Upper lobe of left lung (tissue), 6 donors: ENCODE results near the gene CMTM7. TPM values are rescaled to one million over a fixed set of nuclear protein-coding genes. Genes with fewer than 3 reads are reported as not detected.

Experiments
- ATAC-seq, 2 donors: fragments of 200-7000 bp; cut with Tn5 transposase; one replicate each; pipeline ENCODE4 v1.9.1; 2022; ENCODE audit warnings: mild to moderate bottlenecking in 2 of 2, moderate library complexity in 2 of 2; ENCODE audit not compliant: low FRiP score in 2 of 2
- DNase-seq, 2 donors: peaks; one replicate each; pipeline ENCODE4 v3.0.0-alpha.2; 2019 to 2020
- H3K27ac ChIP-seq, 4 donors: fragments of 200-600 bp; sonication (generic); one replicate each; pipeline ENCODE4 v1.5.1; 2016 to 2019
- H3K27me3 ChIP-seq, 4 donors: fragments of 200-600 bp; sonication (generic); one replicate each; pipeline ENCODE4 v1.5.1; 2017 to 2019
- H3K36me3 ChIP-seq, 4 donors: fragments of 200-600 bp; sonication (generic); one replicate each; pipeline ENCODE4 v1.5.1; 2016 to 2019
- H3K4me1 ChIP-seq, 4 donors: fragments of 200-600 bp; sonication (generic); one replicate each; pipeline ENCODE4 v1.5.1; 2018 to 2019
- H3K4me3 ChIP-seq, 4 donors: fragments of 200-600 bp; sonication (generic); one replicate each; pipeline ENCODE4 v1.5.1; 2017 to 2019; ENCODE audit warnings: mild to moderate bottlenecking in 2 of 4, moderate library complexity in 1 of 4
- H3K9me3 ChIP-seq, 4 donors: fragments of 200-600 bp; sonication (generic); one replicate each; pipeline ENCODE4 v1.5.1; 2018 to 2019
- CTCF ChIP-seq, 6 experiments: fragments of 450-650 bp in 4 of 6; fragments of 200-600 bp in 2 of 6; sonication (generic) in 2 of 6; IDR thresholded peaks; one replicate each; pipeline ENCODE4 v1.5.1; 2016 to 2019; ENCODE audit warnings: antibody characterized with exemption in 6 of 6
- EP300 ChIP-seq, 4 donors: sonication (generic); formaldehyde crosslinking; IDR thresholded peaks; one replicate each; pipeline ENCODE4 v1.5.1; 2017; ENCODE audit warnings: antibody characterized with exemption in 4 of 4, control low read depth in 2 of 4
- POLR2A ChIP-seq, 4 donors: fragments of 450-650 bp; IDR thresholded peaks; one replicate each; pipeline ENCODE4 v1.5.1; 2016 to 2017; ENCODE audit warnings: antibody characterized with exemption in 4 of 4, mild to moderate bottlenecking in 2 of 4
- POLR2AphosphoS5 ChIP-seq, 2 donors: sonication (generic); formaldehyde crosslinking; IDR thresholded peaks; one replicate each; pipeline ENCODE4 v1.5.1; 2017; ENCODE audit warnings: antibody characterized with exemption in 2 of 2
- WGBS, 2 donors: methylation state at CpG; one replicate each; pipeline ENCODE4 v1.1.5; 2017 to 2018; 5-methylcytosine and 5-hydroxymethylcytosine counted together
- total RNA-seq, 6 donors: library from RNA; depleted of rRNA in 4 of 6; stranded (reverse); fragments of >200 nt in 4 of 6; gene quantifications; one replicate each; pipeline versions ENCODE4 v1.1.0 to v1.2.1, GENCODE V29; 2016 to 2021
- donor health status: DM: no; HTN: no; CAD: no; lungs with moderate emphysema.
- donor health status: DM: no; HTN: yes; CAD: no; lungs with severe emphysema.

Gene CMTM7
- total RNA-seq, 6 donors from 2014 or later, result 39.4 to 103 (median 49.7) TPM

- ATAC-seq (no peak), DNase-seq (no peak)
- peaks cover 0 to 23% (median under 1%) of the 10 kb centered on the region in 4 donors for H3K36me3 ChIP-seq
- H3K4me3 ChIP-seq, result no peak overlapping the region
- peaks cover 6 to 15% (median 7%) of the 10 kb centered on the region in 4 donors for H3K4me1 ChIP-seq
- TF ChIP-seq POLR2AphosphoS5 (IDR thresholded peaks at IDR 0.05), result no peak
- no peak for TF ChIP-seq CTCF (IDR thresholded peaks at IDR 0.05)
- TF ChIP-seq POLR2A (IDR thresholded peaks at IDR 0.05), result no peak
- no peak for TF ChIP-seq EP300 (IDR thresholded peaks at IDR 0.05)
- no peaks in the 10 kb centered on the region for H3K27me3 ChIP-seq
- H3K27ac ChIP-seq, result no peak overlapping the region
- 90 to 96% methylated on average over 2 of the region's 2 CpGs for WGBS, 2 donors
- no peaks in the 10 kb centered on the region for H3K9me3 ChIP-seq
Observed at GRCh38 chr3:32474201-32474600, 82.5 kb downstream of the CMTM7 start.

GRCh38 chr3:32480604-32481003 is 89.0 kb downstream of the CMTM7 start:
- H3K27ac ChIP-seq, result no peak overlapping the region
- H3K9me3 ChIP-seq, result no peaks in the 10 kb centered on the region
- no peak for ATAC-seq
- DNase-seq, result no peak
- H3K4me1 ChIP-seq, result peaks cover 0 to 8% (median 2%) of the 10 kb centered on the region in 4 donors
- WGBS, 2 donors, result 100% methylated on average over 1 of the region's 1 CpG
- peaks cover 1 to 50% (median 4%) of the 10 kb centered on the region in 4 donors for H3K36me3 ChIP-seq
- TF ChIP-seq POLR2A (IDR thresholded peaks at IDR 0.05) (no peak), POLR2AphosphoS5 (IDR thresholded peaks at IDR 0.05) (no peak), EP300 (IDR thresholded peaks at IDR 0.05) (no peak), CTCF (IDR thresholded peaks at IDR 0.05) (no peak)
- no peak overlapping the region for H3K4me3 ChIP-seq
- no peaks in the 10 kb centered on the region for H3K27me3 ChIP-seq

- Histone ChIP-seq H3K27ac (no peak overlapping the region), H3K27me3 (no peaks in the 10 kb centered on the region), H3K4me1 (peaks cover 0 to 8% (median 2%) of the 10 kb centered on the region in 4 donors), H3K4me3 (no peak overlapping the region), H3K9me3 (no peaks in the 10 kb centered on the region), H3K36me3 (peaks cover 2 to 64% (median 15%) of the 10 kb centered on the region in 4 donors)
- WGBS, 2 donors, result 90 to 92% methylated on average over 3 of the region's 3 CpGs
- DNase-seq (no peak), ATAC-seq (no peak)
- TF ChIP-seq POLR2AphosphoS5 (IDR thresholded peaks at IDR 0.05) (no peak), POLR2A (IDR thresholded peaks at IDR 0.05) (no peak), EP300 (IDR thresholded peaks at IDR 0.05) (no peak), CTCF (IDR thresholded peaks at IDR 0.05) (no peak)
Observed at GRCh38 chr3:32481791-32482631, 90.4 kb downstream of the CMTM7 start.

GRCh38 chr3:32482693-32483092 is 91.0 kb downstream of the CMTM7 start:
- no peak overlapping the region for H3K27ac ChIP-seq
- 81 to 84% methylated on average over 1 of the region's 1 CpG for WGBS, 2 donors
- peaks cover 2 to 70% (median 17%) of the 10 kb centered on the region in 4 donors for H3K36me3 ChIP-seq
- no peak overlapping the region for H3K4me3 ChIP-seq
- H3K27me3 ChIP-seq, result no peaks in the 10 kb centered on the region
- no peaks in the 10 kb centered on the region for H3K9me3 ChIP-seq
- H3K4me1 ChIP-seq, result peaks cover 0 to 8% (median 2%) of the 10 kb centered on the region in 4 donors
- DNase-seq (no peak), ATAC-seq (no peak)
- TF ChIP-seq POLR2AphosphoS5 (IDR thresholded peaks at IDR 0.05) (no peak), EP300 (IDR thresholded peaks at IDR 0.05) (no peak), CTCF (IDR thresholded peaks at IDR 0.05) (no peak), POLR2A (IDR thresholded peaks at IDR 0.05) (no peak)
